Measurements from ENCODE around the gene NUCB2.

DNA sequence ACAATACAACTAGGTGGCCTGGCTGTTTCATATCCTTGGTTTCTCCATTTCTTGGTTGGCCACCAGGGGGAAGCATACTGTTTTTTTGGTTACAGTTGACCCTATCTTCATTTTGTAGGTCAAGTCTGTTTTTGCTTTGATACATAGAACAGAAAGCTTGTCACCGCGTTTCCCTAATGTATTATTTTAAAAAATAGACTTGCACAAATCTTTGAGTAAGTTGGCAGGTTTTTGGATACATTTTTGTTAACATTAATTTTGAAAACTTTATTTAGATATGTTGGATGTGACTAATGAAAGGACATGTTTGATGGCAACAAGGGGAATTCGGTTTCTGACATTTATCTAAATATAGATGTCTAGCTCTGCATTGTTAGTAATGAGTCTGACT, 78.1 kb downstream of the NUCB2 start:
- TF ChIP-seq, protein P1, sequence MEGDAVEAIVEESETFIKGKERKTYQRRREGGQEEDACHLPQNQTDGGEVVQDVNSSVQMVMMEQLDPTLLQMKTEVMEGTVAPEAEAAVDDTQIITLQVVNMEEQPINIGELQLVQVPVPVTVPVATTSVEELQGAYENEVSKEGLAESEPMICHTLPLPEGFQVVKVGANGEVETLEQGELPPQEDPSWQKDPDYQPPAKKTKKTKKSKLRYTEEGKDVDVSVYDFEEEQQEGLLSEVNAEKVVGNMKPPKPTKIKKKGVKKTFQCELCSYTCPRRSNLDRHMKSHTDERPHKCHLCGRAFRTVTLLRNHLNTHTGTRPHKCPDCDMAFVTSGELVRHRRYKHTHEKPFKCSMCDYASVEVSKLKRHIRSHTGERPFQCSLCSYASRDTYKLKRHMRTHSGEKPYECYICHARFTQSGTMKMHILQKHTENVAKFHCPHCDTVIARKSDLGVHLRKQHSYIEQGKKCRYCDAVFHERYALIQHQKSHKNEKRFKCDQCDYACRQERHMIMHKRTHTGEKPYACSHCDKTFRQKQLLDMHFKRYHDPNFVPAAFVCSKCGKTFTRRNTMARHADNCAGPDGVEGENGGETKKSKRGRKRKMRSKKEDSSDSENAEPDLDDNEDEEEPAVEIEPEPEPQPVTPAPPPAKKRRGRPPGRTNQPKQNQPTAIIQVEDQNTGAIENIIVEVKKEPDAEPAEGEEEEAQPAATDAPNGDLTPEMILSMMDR (IDR thresholded peaks at IDR 0.05): peak; percentile 57 to 73 (median 70)
- no peak for TF ChIP-seq POLR2A (IDR thresholded peaks at IDR 0.05)
